Esophagus muscularis mucosa (tissue), 4 donors: ENCODE data around the gene USP5.

Experiments
- EP300 ChIP-seq: sonication (generic); formaldehyde crosslinking; IDR thresholded peaks from one replicate; pipeline ENCODE4 v1.6.1; 2017; ENCODE audit warnings: antibody characterized with exemption
- POLR2A ChIP-seq: fragments of 450-650 bp; IDR thresholded peaks from one replicate; pipeline ENCODE4 v1.6.1; 2017; ENCODE audit warnings: antibody characterized with exemption, moderate library complexity, mild to moderate bottlenecking, low read depth
- POLR2AphosphoS5 ChIP-seq, 2 donors: sonication (generic); formaldehyde crosslinking; IDR thresholded peaks; one replicate each; pipeline ENCODE4 v1.6.1; 2017; ENCODE audit warnings: antibody characterized with exemption in 2 of 2
- TF ChIP-seq, protein P1 (sequence below), 3 experiments: fragments of 200-600 bp in 2 of 3; fragments of 450-650 bp in 1 of 3; sonication (generic) in 2 of 3; IDR thresholded peaks; one replicate each; pipeline ENCODE4 v1.5.1; 2017 to 2019; ENCODE audit warnings: antibody characterized with exemption in 3 of 3, mild to moderate bottlenecking in 2 of 3, moderate library complexity in 1 of 3

DNA sequence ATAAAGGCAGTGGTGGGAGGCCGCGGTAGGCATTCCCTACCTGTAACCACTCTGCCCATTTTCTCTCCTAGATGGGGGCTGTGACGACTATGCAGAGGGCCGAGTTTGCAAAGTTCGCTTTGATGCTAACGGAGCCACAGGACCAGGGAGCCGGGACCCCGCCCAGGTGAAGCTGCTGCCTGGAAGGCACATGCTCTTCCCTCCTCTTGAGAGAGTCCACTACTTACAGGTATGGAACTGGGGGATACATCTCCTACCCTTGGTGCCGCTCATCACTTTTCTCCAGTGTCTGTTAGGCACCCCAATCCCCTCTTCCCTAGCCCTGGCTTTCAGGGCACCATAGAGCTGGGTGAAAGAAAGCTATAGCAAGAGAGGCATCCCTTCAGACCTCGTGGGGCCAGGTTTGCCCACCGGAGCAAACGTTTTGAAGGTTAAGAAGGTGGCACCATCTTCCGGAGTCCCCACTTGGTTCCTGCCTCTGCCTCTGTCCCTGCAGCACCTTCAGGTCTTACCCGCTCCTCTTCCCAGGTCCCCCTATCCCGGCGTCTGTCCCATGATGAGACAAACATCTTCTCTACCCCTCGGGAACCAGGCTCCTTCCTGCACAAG, 25.7 kb upstream of the USP5 start:
- TF ChIP-seq, protein P1, sequence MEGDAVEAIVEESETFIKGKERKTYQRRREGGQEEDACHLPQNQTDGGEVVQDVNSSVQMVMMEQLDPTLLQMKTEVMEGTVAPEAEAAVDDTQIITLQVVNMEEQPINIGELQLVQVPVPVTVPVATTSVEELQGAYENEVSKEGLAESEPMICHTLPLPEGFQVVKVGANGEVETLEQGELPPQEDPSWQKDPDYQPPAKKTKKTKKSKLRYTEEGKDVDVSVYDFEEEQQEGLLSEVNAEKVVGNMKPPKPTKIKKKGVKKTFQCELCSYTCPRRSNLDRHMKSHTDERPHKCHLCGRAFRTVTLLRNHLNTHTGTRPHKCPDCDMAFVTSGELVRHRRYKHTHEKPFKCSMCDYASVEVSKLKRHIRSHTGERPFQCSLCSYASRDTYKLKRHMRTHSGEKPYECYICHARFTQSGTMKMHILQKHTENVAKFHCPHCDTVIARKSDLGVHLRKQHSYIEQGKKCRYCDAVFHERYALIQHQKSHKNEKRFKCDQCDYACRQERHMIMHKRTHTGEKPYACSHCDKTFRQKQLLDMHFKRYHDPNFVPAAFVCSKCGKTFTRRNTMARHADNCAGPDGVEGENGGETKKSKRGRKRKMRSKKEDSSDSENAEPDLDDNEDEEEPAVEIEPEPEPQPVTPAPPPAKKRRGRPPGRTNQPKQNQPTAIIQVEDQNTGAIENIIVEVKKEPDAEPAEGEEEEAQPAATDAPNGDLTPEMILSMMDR (IDR thresholded peaks at IDR 0.05): no peak
- TF ChIP-seq POLR2A: no peak
- no peak for TF ChIP-seq POLR2AphosphoS5 (IDR thresholded peaks at IDR 0.05)
- no peak for TF ChIP-seq EP300
